ENCODE results near the gene TOR1B. TPM values are rescaled to one million over a fixed set of nuclear protein-coding genes. Genes with fewer than 3 reads are reported as not detected.
A peak's percentile ranks its signal among the peaks of the same experiment; 100 is the strongest.

Gene TOR1B
- total RNA-seq, 1 donor from 2014 or later = 18.0 TPM

- Mint-ChIP-seq H3K27me3 (ENCODE audit: low read depth) (no peaks in the 10 kb centered on the region), H3K4me3 (peak overlapping the region; percentile 98), H3K9me3 (no peaks in the 10 kb centered on the region), H3K4me1 (peaks cover 33% of the 10 kb centered on the region), H3K27ac (ENCODE audit: unreplicated experiment) (peak overlapping the region; percentile 87), H3K36me3 (ENCODE audit: low read depth) (no peaks in the 10 kb centered on the region)
- no peak for TF ChIP-seq CTCF (conservative IDR thresholded peaks at IDR 0.05)
- DNase-seq (ENCODE audit: low read depth, low spot score) = no peak
Measured at GRCh38 chr9:129835860-129836223, 32.9 kb downstream of the TOR1B start.

DNA sequence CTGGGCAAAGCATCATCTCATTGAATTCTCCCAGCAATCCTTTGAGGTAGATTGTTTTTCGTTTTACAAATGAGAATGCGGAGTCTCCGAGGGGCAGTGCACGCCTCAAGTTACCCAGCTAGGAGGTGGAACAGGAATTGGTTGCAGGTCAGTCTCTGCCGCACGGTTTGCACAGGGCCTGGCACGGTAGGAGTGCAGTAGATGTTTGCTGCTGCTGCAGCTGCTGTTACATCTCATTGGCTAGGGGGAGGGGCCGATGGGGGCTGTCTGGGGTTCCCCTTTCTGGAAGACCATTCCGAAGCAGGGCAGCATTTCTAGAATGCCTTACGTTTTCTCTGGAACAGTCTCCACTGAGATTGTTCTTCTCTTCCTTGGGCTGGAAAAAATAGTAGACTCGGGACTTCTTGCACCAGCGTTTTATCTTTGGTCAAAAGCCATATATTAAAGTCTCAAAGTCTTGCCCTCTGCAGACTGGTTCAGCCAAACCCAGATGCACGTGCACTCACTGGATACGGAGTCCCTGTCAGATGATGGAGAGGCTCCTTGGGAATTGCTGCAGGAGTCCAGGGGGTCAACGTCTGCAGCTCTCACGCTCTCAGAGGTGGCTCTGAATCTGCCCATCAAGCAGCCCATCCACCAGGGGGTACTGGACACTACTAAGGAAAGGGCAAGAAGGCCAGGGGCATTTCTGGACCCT is 33.5 kb downstream of the TOR1B start:
- Mint-ChIP-seq H3K27me3 (ENCODE audit: low read depth) (no peaks in the 10 kb centered on the region), H3K4me1 (peaks cover 38% of the 10 kb centered on the region), H3K36me3 (ENCODE audit: low read depth) (no peaks in the 10 kb centered on the region), H3K4me3 (peak overlapping the region; percentile 98), H3K9me3 (no peaks in the 10 kb centered on the region), H3K27ac (ENCODE audit: unreplicated experiment) (no peak overlapping the region)
- no peak for DNase-seq (ENCODE audit: low read depth, low spot score)
- no peak for TF ChIP-seq CTCF (conservative IDR thresholded peaks at IDR 0.05)

DNA sequence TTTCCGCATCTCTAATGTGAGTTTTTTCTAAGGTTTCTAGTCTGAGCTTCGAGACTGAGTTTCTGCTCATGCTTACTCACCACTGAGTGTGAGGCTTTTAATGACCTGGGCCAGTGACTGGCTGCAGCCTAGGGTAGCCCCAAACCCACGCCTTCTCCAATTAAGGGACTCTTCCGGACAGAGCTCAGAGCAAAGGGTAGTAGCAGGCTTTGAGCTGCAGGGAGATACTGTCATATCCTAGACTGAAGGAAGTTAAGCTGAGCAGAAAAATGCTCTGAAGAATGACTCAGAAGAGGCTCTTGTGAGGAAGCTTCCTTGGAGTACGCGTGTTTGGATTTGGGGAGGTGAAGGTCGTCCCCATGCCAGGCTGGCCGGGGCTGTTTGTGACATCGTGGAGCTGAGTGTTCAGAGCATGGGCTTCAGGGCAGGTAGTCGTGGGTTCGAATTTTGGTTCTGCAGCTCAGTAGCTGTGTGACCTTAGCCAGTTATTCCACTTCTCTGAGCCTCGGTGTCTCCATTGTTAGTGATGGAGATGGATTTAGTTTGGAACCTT is 35.8 kb downstream of the TOR1B start:
- no peak for DNase-seq (ENCODE audit: low read depth, low spot score)
- peaks cover 37% of the 10 kb centered on the region for H3K4me1 Mint-ChIP-seq
- no peak for TF ChIP-seq CTCF (conservative IDR thresholded peaks at IDR 0.05)
- no peaks in the 10 kb centered on the region for H3K27me3 Mint-ChIP-seq (ENCODE audit: low read depth)
- H3K27ac Mint-ChIP-seq (ENCODE audit: unreplicated experiment) = no peak overlapping the region
- H3K36me3 Mint-ChIP-seq (ENCODE audit: low read depth) = no peaks in the 10 kb centered on the region
- H3K4me3 Mint-ChIP-seq = peak overlapping the region; percentile 29
- no peaks in the 10 kb centered on the region for H3K9me3 Mint-ChIP-seq

- Mint-ChIP-seq H3K27ac (ENCODE audit: unreplicated experiment) (no peak overlapping the region), H3K9me3 (no peaks in the 10 kb centered on the region), H3K4me1 (peaks cover 30% of the 10 kb centered on the region), H3K4me3 (no peak overlapping the region), H3K36me3 (ENCODE audit: low read depth) (no peaks in the 10 kb centered on the region), H3K27me3 (ENCODE audit: low read depth) (no peaks in the 10 kb centered on the region)
- no peak for DNase-seq (ENCODE audit: low read depth, low spot score)
- TF ChIP-seq CTCF (conservative IDR thresholded peaks at IDR 0.05) = no peak
Measured at GRCh38 chr9:129839324-129840023, 36.5 kb downstream of the TOR1B start.

- DNase-seq (ENCODE audit: low read depth, low spot score) = no peak
- Mint-ChIP-seq H3K36me3 (ENCODE audit: low read depth) (no peaks in the 10 kb centered on the region), H3K27ac (ENCODE audit: unreplicated experiment) (no peak overlapping the region), H3K9me3 (no peaks in the 10 kb centered on the region), H3K4me3 (peak overlapping the region; percentile 31), H3K27me3 (ENCODE audit: low read depth) (no peaks in the 10 kb centered on the region), H3K4me1 (peaks cover 25% of the 10 kb centered on the region)
- no peak for TF ChIP-seq CTCF (conservative IDR thresholded peaks at IDR 0.05)
Measured at GRCh38 chr9:129840034-129840433, 37.0 kb downstream of the TOR1B start.
